ENCODE results near the gene RAD51B.

RAD51B gene

GRCh38 chr14:68772761-68773381, 953.3 kb downstream of the RAD51B start:
- H3K4me1 Mint-ChIP-seq = peaks cover 10% of the 10 kb centered on the region
- no peak overlapping the region for H3K4me3 Mint-ChIP-seq
- ATAC-seq = no peak
- H3K36me3 Mint-ChIP-seq = no peaks in the 10 kb centered on the region
- H3K27ac Mint-ChIP-seq = peak overlapping the region; percentile 48
- no peaks in the 10 kb centered on the region for H3K27me3 Mint-ChIP-seq
- H3K9me3 Mint-ChIP-seq = peaks cover 11% of the 10 kb centered on the region

GRCh38 chr14:68774771-68775613, 955.4 kb downstream of the RAD51B start:
- Mint-ChIP-seq H3K27me3 (no peaks in the 10 kb centered on the region), H3K27ac (peak overlapping the region; percentile 13), H3K36me3 (no peaks in the 10 kb centered on the region), H3K4me3 (no peak overlapping the region), H3K4me1 (peaks cover 23% of the 10 kb centered on the region), H3K9me3 (peaks cover 11% of the 10 kb centered on the region)
- ATAC-seq = no peak

GRCh38 chr14:68775614-68776126, 956.1 kb downstream of the RAD51B start:
- H3K27me3 Mint-ChIP-seq = no peaks in the 10 kb centered on the region
- peak overlapping the region; percentile 34 for H3K27ac Mint-ChIP-seq
- H3K4me3 Mint-ChIP-seq = no peak overlapping the region
- no peak for ATAC-seq
- peaks cover 27% of the 10 kb centered on the region for H3K4me1 Mint-ChIP-seq
- peaks cover 11% of the 10 kb centered on the region for H3K9me3 Mint-ChIP-seq
- H3K36me3 Mint-ChIP-seq = no peaks in the 10 kb centered on the region

GRCh38 chr14:68777644-68778043, 958.1 kb downstream of the RAD51B start:
- no peaks in the 10 kb centered on the region for H3K36me3 Mint-ChIP-seq
- H3K4me1 Mint-ChIP-seq = peaks cover 42% of the 10 kb centered on the region
- no peak overlapping the region for H3K4me3 Mint-ChIP-seq
- H3K27me3 Mint-ChIP-seq = no peaks in the 10 kb centered on the region
- peaks cover 11% of the 10 kb centered on the region for H3K9me3 Mint-ChIP-seq
- no peak overlapping the region for H3K27ac Mint-ChIP-seq
- no peak for ATAC-seq
